Tibial artery (tissue), 4 donors: Measurements from ENCODE around the gene MBOAT2.
"Not testable (repeated sequence)": the region's sequence is repeated elsewhere in the genome, so short reads cannot be mapped to it uniquely, and the experiment has no call there.

Experiments
- DNase-seq, 2 donors: peaks; one replicate each; pipeline ENCODE4 v3.0.0-alpha.2; 2019
- H3K27ac ChIP-seq, 2 donors: fragments of 200-600 bp; sonication (generic) in 1 of 2; 1 replicate in 1 of 2; 2 replicates in 1 of 2; pipeline ENCODE4 v1.5.1; 2018 to 2019; ENCODE audit warnings: mild to moderate bottlenecking in 1 of 2
- H3K27me3 ChIP-seq, 2 donors: fragments of 200-600 bp; sonication (generic) in 1 of 2; one replicate each; pipeline versions ENCODE4 v1.5.1 to v1.6.0; 2016 to 2019
- H3K36me3 ChIP-seq, 3 donors: fragments of 200-600 bp; sonication (generic) in 2 of 3; one replicate each; pipeline ENCODE4 v1.5.1; 2016 to 2019; ENCODE audit warnings: mild to moderate bottlenecking in 2 of 3
- H3K4me1 ChIP-seq, 4 donors: fragments of 200-600 bp; sonication (generic) in 2 of 4; 1 replicate in 3 of 4; 2 replicates in 1 of 4; pipeline ENCODE4 v1.5.1; 2016 to 2019
- H3K4me3 ChIP-seq, 2 donors: fragments of 200-600 bp; sonication (generic) in 1 of 2; 1 replicate in 1 of 2; 2 replicates in 1 of 2; pipeline ENCODE4 v1.5.1; 2018 to 2019; ENCODE audit warnings: mild to moderate bottlenecking in 2 of 2
- H3K9me3 ChIP-seq, 3 donors: fragments of 200-600 bp; sonication (generic) in 1 of 3; one replicate each; pipeline ENCODE4 v1.5.1; 2016 to 2019
- intact Hi-C: fragments of 100-400 bp; cut with DNase I; formaldehyde crosslinking; loops from one replicate; pipeline ENCODE4 v1.15.0; 2023; ENCODE audit warnings: low total_unique reads
- TF ChIP-seq, protein P1 (sequence below), 2 experiments: fragments of 200-600 bp in 1 of 2; fragments of 450-650 bp in 1 of 2; IDR thresholded peaks; one replicate each; pipeline ENCODE4 v1.5.1; 2017 to 2019; ENCODE audit warnings: antibody characterized with exemption in 2 of 2, mild to moderate bottlenecking in 1 of 2, moderate library complexity in 1 of 2

Gene MBOAT2

DNA sequence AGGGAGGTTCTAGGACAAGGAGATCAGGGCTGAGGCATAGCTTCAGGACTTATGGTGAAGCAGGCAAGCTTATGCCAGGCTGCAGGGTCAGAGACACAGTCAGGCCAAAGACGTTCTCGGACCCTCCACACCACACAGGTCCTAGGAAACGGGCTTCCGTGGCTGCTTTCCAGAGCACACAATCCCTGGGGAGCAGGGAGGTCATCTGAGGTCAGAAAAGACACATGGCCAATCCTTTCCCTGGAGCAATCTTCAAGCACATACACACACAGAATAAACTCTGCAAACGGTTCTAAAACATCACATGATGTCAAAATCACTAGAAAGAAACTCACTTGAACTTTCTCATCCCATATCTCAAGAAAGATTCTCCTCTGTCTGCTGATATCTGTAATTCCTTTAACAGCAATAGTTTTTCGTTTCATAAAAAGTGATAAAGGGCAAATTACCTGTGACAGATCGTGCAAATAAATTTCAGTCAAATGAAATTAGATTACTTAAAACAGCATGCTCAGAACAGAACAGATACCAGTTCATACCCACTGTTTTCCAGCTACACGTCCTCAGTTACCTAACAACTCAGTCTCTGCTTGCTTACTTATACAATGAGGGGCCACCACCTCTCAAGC lies 63.9 kb downstream of the MBOAT2 start:
- no peak overlapping the region for H3K27ac ChIP-seq
- peaks cover 0 to 24% (median 13%) of the 10 kb centered on the region in 3 donors for H3K36me3 ChIP-seq
- TF ChIP-seq, protein P1, sequence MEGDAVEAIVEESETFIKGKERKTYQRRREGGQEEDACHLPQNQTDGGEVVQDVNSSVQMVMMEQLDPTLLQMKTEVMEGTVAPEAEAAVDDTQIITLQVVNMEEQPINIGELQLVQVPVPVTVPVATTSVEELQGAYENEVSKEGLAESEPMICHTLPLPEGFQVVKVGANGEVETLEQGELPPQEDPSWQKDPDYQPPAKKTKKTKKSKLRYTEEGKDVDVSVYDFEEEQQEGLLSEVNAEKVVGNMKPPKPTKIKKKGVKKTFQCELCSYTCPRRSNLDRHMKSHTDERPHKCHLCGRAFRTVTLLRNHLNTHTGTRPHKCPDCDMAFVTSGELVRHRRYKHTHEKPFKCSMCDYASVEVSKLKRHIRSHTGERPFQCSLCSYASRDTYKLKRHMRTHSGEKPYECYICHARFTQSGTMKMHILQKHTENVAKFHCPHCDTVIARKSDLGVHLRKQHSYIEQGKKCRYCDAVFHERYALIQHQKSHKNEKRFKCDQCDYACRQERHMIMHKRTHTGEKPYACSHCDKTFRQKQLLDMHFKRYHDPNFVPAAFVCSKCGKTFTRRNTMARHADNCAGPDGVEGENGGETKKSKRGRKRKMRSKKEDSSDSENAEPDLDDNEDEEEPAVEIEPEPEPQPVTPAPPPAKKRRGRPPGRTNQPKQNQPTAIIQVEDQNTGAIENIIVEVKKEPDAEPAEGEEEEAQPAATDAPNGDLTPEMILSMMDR (IDR thresholded peaks at IDR 0.05), result no peak
- DNase-seq, result no peak
- no peaks in the 10 kb centered on the region for H3K27me3 ChIP-seq
- H3K4me1 ChIP-seq, result no peaks in the 10 kb centered on the region
- no peak overlapping the region for H3K4me3 ChIP-seq
- H3K9me3 ChIP-seq, result no peaks in the 10 kb centered on the region
- intact Hi-C loops, result no loop called here

DNA sequence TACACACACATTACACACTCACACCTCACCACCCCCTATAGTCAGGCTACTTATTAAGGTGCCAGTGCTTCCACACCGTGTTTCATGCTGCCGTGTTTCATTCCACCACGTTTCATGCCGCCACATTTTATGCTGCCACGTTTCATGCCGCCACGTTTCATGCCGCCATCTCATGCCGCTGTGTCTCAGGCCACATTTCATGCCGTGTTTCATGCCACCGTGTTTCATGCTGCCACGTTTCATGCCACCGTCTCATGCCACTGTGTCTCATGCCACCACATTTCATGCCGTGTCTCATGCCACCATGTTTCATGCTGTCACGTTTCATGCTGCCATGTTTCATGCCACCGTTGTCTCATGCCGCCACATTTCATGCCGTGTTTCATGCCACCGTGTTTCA lies 65.1 kb downstream of the MBOAT2 start:
- Histone ChIP-seq H3K4me3 (no peak overlapping the region), H3K4me1 (no peaks in the 10 kb centered on the region), H3K9me3 (no peaks in the 10 kb centered on the region), H3K27me3 (no peaks in the 10 kb centered on the region), H3K27ac (no peak overlapping the region), H3K36me3 (peaks cover 0 to 28% (median 13%) of the 10 kb centered on the region in 3 donors)
- TF ChIP-seq, protein P1 (IDR thresholded peaks at IDR 0.05), result no peak
- DNase-seq, result no peak
- intact Hi-C loops, result no loop called here

DNA sequence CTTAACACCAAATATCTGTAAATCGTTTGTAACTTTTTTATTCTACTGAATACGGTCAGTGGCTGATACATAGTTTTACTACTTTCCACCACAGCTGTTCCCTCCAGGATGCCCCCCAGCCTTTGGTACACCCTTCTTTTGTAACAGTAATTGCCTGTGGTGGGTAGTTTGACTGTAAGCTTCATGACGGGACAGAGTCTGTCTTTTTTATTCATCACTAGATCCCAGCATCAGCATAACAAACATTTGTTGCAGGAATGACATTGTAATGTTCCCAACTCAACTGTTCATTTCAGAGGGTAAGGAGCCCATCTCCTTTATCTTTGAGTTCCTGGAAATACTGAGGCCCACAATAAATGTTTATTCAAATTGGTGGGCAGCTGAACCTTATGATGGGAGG lies 67.5 kb downstream of the MBOAT2 start:
- DNase-seq, result no peak
- Histone ChIP-seq H3K9me3 (no peaks in the 10 kb centered on the region), H3K36me3 (peaks cover 0 to 28% (median 9%) of the 10 kb centered on the region in 3 donors), H3K4me3 (no peak overlapping the region), H3K27me3 (no peaks in the 10 kb centered on the region), H3K27ac (no peak overlapping the region), H3K4me1 (no peaks in the 10 kb centered on the region)
- intact Hi-C loops, result no loop called here
- TF ChIP-seq, protein P1 (IDR thresholded peaks at IDR 0.05), result no peak

DNA sequence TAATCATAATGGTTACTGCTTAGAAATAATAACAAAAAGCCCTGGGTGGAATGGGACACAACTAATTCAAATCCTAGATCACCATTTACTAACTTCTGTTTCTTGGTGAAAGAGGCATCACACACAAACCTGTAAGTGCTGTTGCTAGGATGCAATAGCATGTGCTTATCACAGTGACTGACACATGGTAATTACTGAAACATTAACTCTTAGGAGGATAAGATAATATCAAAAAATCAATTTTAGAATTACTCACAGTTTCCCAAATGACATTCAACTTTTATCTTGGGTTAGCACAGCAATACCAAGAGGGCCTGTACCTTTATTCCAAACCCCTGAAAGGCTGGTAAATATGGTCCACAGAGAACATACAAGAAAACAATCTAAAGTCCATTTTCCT lies 69.1 kb downstream of the MBOAT2 start:
- no peak for DNase-seq
- H3K4me3 ChIP-seq, result no peak overlapping the region
- H3K27me3 ChIP-seq, result no peaks in the 10 kb centered on the region
- H3K9me3 ChIP-seq, result no peaks in the 10 kb centered on the region
- TF ChIP-seq, protein P1 (IDR thresholded peaks at IDR 0.05), result no peak
- peaks cover 0 to 22% (median 6%) of the 10 kb centered on the region in 3 donors for H3K36me3 ChIP-seq
- intact Hi-C loops, result no loop called here
- H3K4me1 ChIP-seq, result no peaks in the 10 kb centered on the region
- no peak overlapping the region for H3K27ac ChIP-seq

DNA sequence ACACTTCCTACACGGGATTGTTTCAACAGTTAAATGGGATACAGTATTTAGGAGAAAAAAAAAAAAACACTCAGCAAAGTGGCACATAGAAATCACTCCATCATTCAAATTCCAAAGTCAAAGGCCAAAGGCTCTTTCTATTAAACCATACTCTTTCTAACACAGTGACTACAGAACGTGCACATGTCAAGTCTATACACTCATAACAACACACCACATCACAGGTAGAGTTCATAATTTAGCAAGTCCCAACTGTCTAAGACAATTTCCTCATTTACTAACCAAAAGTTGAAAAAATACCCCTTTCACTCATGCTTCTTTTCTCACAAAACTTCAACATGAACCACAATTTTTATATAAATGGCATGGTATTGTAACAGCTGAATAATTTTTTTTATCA lies 70.8 kb downstream of the MBOAT2 start:
- H3K27me3 ChIP-seq, result no peaks in the 10 kb centered on the region
- TF ChIP-seq, protein P1 (IDR thresholded peaks at IDR 0.05), result no peak
- no peak overlapping the region for H3K4me3 ChIP-seq
- intact Hi-C loops, result no loop called here
- DNase-seq, result no peak
- H3K27ac ChIP-seq, result no peak overlapping the region
- peaks cover 0 to 15% (median 2%) of the 10 kb centered on the region in 3 donors for H3K36me3 ChIP-seq
- no peaks in the 10 kb centered on the region for H3K4me1 ChIP-seq
- no peaks in the 10 kb centered on the region for H3K9me3 ChIP-seq

DNA sequence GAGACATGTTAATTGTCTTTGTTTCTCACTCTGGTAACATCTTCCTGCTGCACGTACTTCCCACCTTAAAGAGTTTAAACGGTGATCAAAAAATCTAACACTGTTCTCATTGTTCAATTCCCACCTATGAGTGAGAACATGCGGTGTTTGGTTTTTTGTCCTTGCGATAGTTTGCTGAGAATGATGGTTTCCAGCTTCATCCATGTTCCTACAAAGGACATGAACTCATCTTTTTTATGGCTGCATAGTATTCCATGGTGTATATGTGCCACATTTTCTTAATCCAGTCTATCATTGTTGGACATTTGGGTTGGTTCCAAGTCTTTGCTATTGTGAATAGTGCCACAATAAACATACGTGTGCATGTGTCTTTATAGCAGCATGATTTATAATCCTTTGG lies 73.3 kb downstream of the MBOAT2 start:
- H3K27ac ChIP-seq, DNase-seq, H3K4me1 ChIP-seq, intact Hi-C loops, H3K9me3 ChIP-seq, H3K27me3 ChIP-seq, H3K4me3 ChIP-seq: not testable (repeated sequence)
- peaks cover 0 to 18% (median 4%) of the 10 kb centered on the region in 3 donors for H3K36me3 ChIP-seq
